Measurements from ENCODE around the gene TRNAU1AP. TPM values are rescaled to one million over a fixed set of nuclear protein-coding genes. Genes with fewer than 3 reads are reported as not detected.
A peak's percentile ranks its signal among the peaks of the same experiment; 100 is the strongest.
"Not testable (repeated sequence)": the region's sequence is repeated elsewhere in the genome, so short reads cannot be mapped to it uniquely, and the experiment has no call there.

The TRNAU1AP gene
- total RNA-seq, 1 experiment from 2014 or later = 27.2 TPM

DNA sequence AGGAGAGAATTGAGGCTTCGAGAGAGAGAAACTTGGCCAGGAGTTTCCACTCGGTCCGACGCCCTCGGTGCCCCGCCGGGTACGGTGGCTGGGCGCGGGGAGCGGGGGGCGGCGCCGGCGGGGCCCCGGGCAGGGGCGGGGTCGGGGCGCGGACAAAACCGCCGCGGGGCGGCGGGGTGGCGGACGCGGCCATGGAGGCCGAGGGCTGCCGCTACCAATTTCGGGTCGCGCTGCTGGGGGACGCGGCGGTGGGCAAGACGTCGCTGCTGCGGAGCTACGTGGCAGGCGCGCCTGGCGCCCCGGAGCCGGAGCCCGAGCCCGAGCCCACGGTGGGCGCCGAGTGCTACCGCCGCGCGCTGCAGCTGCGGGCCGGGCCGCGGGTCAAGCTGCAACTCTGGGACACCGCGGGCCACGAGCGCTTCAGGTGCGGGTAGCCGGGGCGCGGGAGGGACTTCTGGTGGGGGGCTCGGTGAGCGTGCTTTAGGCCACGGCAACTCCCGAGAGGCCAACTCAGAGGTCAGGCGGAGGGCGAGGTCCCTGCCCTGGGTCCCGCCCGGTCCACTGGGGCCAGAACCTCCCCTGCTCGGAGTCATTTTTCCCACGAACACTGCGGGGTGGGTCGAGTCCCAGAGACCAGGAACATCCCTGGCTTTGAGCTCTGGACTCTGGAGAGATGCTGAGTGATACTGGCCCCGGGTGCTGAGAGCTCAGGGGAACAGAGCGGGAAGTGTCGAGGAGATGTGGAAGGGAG lies 39.6 kb downstream of the TRNAU1AP start:
- Histone ChIP-seq H3F3A (ENCODE audit: low read length, unreplicated experiment) (no peaks in the 10 kb centered on the region), H4K20me1 (ENCODE audit: low read length) (no peaks in the 10 kb centered on the region), H3K79me2 (ENCODE audit: low read length) (no peaks in the 10 kb centered on the region), H3K4me1 (ENCODE audit: insufficient read depth, low read length) (peaks cover 17% of the 10 kb centered on the region), H3K9me2 (replicated peaks; ENCODE audit: low read length) (no peaks in the 10 kb centered on the region), H3K27me3 (ENCODE audit: low read length) (no peaks in the 10 kb centered on the region), H3K9ac (ENCODE audit: low read length) (peak overlapping the region; percentile 43), H3K9me3 (ENCODE audit: low read length) (no peaks in the 10 kb centered on the region), H3K4me3 (ENCODE audit: low read length) (peak overlapping the region; percentile 66), H2AFZ (ENCODE audit: low read length) (peak overlapping the region; percentile 75; the same call in 1 of the 2 replicates), H3K36me3 (ENCODE audit: low read depth, low read length) (no peaks in the 10 kb centered on the region), H3K27ac (ENCODE audit: low read length) (no peak overlapping the region), H3K4me2 (ENCODE audit: low read length) (peak overlapping the region; percentile 84)
- ATAC-seq = peak; percentile 33; the same call in 1 of the 2 replicates
- no peak for DNase-seq
- BruUV-seq (replicated peaks) = no TSS peak
- ChIA-PET POLR2A (ENCODE audit: unreplicated experiment) (no interaction called here), CTCF (interaction anchor here (0.5 kb wide), 1 partner anchor 10 kb away, joined by 4 read pairs; no protein-coding TSS in a partner anchor)
- intact Hi-C loops (cut with micrococcal nuclease) = no loop called here
- TF ChIP-seq, protein P1, sequence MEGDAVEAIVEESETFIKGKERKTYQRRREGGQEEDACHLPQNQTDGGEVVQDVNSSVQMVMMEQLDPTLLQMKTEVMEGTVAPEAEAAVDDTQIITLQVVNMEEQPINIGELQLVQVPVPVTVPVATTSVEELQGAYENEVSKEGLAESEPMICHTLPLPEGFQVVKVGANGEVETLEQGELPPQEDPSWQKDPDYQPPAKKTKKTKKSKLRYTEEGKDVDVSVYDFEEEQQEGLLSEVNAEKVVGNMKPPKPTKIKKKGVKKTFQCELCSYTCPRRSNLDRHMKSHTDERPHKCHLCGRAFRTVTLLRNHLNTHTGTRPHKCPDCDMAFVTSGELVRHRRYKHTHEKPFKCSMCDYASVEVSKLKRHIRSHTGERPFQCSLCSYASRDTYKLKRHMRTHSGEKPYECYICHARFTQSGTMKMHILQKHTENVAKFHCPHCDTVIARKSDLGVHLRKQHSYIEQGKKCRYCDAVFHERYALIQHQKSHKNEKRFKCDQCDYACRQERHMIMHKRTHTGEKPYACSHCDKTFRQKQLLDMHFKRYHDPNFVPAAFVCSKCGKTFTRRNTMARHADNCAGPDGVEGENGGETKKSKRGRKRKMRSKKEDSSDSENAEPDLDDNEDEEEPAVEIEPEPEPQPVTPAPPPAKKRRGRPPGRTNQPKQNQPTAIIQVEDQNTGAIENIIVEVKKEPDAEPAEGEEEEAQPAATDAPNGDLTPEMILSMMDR (conservative IDR thresholded peaks at IDR 0.05; ENCODE audit: low read depth, low read length) = no peak
- TF ChIP-seq EZH2 (IDR thresholded peaks at IDR 0.05; ENCODE audit: low read length, unreplicated experiment) = no peak
- no peak for TF ChIP-seq EZH2phosphoT487 (IDR thresholded peaks at IDR 0.05; ENCODE audit: borderline replicate concordance, low read length)

DNA sequence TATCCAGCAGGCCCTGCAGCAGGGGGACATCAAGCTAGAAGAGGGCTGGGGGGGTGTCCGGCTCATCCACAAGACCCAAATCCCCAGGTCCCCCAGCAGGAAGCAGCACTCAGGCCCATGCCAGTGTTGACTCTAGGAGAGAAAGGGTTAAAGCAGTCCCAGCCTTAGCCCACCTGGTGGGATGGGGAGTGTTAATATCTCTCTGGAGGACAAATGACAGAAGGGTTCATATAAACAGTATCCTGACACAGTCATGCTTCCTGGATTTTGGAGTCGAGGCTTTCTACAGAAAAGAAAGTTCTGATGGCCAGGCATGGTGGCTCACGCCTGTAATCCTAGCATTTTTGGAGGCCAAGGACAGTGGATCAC lies 41.1 kb downstream of the TRNAU1AP start:
- H3F3A ChIP-seq (ENCODE audit: low read length, unreplicated experiment); intact Hi-C loops (cut with micrococcal nuclease); BruUV-seq (replicated peaks); DNase-seq; ATAC-seq; H3K4me2 ChIP-seq (ENCODE audit: low read length); H3K4me3 ChIP-seq (ENCODE audit: low read length); H2AFZ ChIP-seq (ENCODE audit: low read length); H3K27me3 ChIP-seq (ENCODE audit: low read length); H4K20me1 ChIP-seq (ENCODE audit: low read length); H3K9me3 ChIP-seq (ENCODE audit: low read length); H3K9me2 ChIP-seq (replicated peaks; ENCODE audit: low read length); H3K79me2 ChIP-seq (ENCODE audit: low read length); H3K36me3 ChIP-seq (ENCODE audit: low read depth, low read length); CTCF ChIA-PET: not testable (repeated sequence)
- Histone ChIP-seq H3K27ac (ENCODE audit: low read length) (peak overlapping the region; percentile 76), H3K4me1 (ENCODE audit: insufficient read depth, low read length) (peaks cover 23% of the 10 kb centered on the region), H3K9ac (ENCODE audit: low read length) (peak overlapping the region; percentile 30; the same call in 1 of the 2 replicates)
- POLR2A ChIA-PET (ENCODE audit: unreplicated experiment) = interaction anchor here (0.9 kb wide), 1 partner anchor 12 kb away, joined by 10 read pairs; no protein-coding TSS in a partner anchor

DNA sequence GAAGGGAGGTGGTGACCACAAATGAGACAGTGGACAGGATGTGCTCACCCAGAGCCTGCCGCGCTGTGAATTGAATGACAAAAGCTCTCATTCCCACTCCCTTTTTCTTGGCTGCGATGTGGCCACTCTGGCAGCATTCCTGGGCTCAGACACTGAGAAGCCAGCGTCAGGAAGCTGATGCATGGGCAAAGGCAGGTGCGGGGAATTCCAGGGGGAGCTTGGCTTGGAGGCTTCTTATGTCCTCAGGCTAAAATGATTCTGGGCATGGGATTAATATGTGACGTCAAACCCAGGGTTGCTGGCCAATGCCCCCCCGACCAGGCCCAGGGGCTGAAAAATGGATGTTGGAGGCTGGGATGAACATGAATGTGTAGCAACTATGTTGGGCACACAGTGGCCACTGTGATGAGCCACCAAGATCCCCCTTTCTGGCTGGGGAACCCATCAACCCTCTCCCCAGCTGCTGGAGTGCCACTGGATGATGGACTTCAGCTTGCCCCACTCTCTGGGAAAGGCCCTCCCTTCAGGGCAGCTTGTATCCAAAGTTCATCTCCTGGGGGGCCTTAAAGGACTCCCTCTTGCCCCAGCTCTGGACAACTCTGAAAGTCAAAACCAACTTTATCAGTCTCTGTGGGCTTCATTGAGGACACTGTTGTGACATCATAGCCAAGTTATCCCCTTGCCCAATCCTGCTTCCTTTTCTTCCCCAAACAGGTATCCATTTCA lies 42.0 kb downstream of the TRNAU1AP start:
- H3K9me2 ChIP-seq (replicated peaks; ENCODE audit: low read length); H3F3A ChIP-seq (ENCODE audit: low read length, unreplicated experiment); H3K4me3 ChIP-seq (ENCODE audit: low read length); H4K20me1 ChIP-seq (ENCODE audit: low read length); H3K27me3 ChIP-seq (ENCODE audit: low read length); H3K79me2 ChIP-seq (ENCODE audit: low read length); BruUV-seq (replicated peaks); intact Hi-C loops (cut with micrococcal nuclease); H3K36me3 ChIP-seq (ENCODE audit: low read depth, low read length); H3K9me3 ChIP-seq (ENCODE audit: low read length); CTCF ChIA-PET: not testable (repeated sequence)
- DNase-seq = peak; percentile 92
- peak; percentile 66 for ATAC-seq
- Histone ChIP-seq H3K4me1 (ENCODE audit: insufficient read depth, low read length) (peaks cover 30% of the 10 kb centered on the region), H3K9ac (ENCODE audit: low read length) (peak overlapping the region; percentile 30; the same call in 1 of the 2 replicates), H2AFZ (ENCODE audit: low read length) (0 out of 2 replicates have a peak overlapping the region, but pooled peaks have one; percentile 26), H3K4me2 (ENCODE audit: low read length) (peak overlapping the region; percentile 39; the same call in 1 of the 2 replicates), H3K27ac (ENCODE audit: low read length) (peak overlapping the region; percentile 76)
- POLR2A ChIA-PET (ENCODE audit: unreplicated experiment) = interaction anchor here (0.6 to 0.9 kb wide), 2 partner anchors 13 to 76 kb away, joined by 3 to 10 read pairs; no protein-coding TSS in a partner anchor
